ENCODE data around the gene PYGO2. TPM values are rescaled to one million over a fixed set of nuclear protein-coding genes. Genes with fewer than 3 reads are reported as not detected.

Gene PYGO2
- total RNA-seq, 1 experiment from 2014 or later, result 37.4 TPM

DNA sequence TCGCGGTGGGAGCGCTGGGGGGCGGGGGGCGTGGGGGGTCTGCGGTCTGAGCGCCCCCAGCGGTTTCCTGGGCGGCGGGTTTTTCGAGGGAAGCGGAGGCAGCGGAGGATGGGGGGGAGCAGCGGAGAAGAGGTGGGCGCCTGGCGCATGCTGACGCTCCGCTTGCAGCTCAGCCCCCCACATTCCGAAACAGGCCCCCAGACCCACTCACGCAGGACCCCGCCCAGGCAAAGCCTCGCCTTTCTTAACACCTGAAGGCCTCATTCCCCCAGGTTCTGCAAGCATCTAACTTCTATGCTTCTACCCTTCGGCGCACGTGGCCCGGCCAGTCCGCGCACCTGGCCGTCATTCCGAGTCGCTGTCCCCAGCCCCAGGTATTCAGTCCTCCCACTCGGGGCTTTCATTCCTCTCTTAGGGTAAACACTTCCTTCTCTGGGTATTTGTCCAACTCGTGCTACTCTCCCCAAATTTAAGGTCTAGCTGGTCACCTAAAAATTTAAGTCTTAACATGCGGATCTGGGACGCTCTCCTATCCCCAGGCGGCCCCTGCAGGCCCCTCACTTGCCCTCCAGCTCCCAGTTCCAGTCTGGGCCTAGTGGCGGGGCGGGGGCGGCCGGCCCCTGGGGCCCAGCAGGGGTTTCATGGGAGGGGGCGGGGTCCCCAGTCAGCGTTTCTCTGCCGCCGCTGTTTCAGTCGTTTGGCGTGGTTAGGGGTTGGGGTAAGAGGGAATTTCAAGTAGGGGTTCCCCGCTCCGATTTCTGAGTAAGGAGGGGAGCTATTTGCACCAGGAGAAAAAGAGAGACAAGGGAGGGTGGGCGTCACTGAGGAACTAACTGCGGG is 38.2 kb upstream of the PYGO2 start (continued):
- TF ChIP-seq TCF7 (CRISPR knock-in tag; IDR thresholded peaks at IDR 0.05; ENCODE audit: low read depth), result no peak
- TF ChIP-seq, protein P1, sequence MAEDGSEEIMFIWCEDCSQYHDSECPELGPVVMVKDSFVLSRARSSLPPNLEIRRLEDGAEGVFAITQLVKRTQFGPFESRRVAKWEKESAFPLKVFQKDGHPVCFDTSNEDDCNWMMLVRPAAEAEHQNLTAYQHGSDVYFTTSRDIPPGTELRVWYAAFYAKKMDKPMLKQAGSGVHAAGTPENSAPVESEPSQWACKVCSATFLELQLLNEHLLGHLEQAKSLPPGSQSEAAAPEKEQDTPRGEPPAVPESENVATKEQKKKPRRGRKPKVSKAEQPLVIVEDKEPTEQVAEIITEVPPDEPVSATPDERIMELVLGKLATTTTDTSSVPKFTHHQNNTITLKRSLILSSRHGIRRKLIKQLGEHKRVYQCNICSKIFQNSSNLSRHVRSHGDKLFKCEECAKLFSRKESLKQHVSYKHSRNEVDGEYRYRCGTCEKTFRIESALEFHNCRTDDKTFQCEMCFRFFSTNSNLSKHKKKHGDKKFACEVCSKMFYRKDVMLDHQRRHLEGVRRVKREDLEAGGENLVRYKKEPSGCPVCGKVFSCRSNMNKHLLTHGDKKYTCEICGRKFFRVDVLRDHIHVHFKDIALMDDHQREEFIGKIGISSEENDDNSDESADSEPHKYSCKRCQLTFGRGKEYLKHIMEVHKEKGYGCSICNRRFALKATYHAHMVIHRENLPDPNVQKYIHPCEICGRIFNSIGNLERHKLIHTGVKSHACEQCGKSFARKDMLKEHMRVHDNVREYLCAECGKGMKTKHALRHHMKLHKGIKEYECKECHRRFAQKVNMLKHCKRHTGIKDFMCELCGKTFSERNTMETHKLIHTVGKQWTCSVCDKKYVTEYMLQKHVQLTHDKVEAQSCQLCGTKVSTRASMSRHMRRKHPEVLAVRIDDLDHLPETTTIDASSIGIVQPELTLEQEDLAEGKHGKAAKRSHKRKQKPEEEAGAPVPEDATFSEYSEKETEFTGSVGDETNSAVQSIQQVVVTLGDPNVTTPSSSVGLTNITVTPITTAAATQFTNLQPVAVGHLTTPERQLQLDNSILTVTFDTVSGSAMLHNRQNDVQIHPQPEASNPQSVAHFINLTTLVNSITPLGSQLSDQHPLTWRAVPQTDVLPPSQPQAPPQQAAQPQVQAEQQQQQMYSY (CRISPR knock-in tag; IDR thresholded peaks at IDR 0.05), result peak; percentile 92

DNA sequence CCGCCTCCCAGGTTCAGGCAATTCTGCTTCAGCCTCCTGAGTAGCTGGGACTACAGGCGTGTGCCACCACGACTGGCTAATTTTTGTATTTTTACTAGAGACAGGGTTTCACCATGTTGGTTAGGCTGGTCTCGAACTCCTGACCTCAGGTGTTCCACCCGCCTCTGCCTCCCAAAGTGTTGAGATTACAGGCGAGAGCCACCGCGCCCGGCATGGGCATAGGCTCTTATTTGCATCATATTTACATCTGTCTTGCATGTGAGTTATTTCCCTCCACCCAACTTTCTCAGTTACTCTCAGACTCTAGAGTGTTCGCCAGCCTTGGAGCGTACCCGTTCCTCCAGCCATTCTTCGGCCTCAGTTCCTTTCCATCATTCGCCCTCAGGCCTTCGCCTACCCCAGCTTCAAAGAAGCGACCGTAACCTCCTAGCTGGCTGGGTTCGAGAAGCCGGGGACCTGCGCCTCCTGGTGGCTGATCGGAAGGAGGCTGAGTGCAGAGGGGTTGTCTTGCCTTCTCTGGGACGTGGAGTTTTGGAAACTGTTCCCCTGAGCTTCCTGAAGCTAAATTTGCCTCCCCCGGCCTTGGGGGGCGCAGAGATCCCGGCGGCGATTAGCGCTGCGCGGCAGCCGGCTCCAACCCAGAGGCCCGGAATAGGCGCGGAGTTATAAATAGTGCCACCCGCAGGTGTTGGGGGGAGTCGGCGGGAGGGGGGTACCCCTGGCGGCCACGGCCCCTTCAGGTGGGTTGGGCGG is 37.4 kb upstream of the PYGO2 start:
- ChIA-PET CTCF (interaction anchor here (0.6 to 10.3 kb wide), 42 partner anchors 9 to 439 kb away, joined by 3 to 176 read pairs (median 5); partner anchors contain the start of genes ADAM15, EFNA3, EFNA4 and FLAD1), POLR2A (interaction anchor here (0.6 to 13.0 kb wide), 12 partner anchors 9 to 195 kb away, joined by 3 to 176 read pairs (median 7); partner anchors contain the start of genes ADAM15, CKS1B, FLAD1 and PBXIP1)
- Mint-ChIP-seq H3K4me1 (peaks cover 17% of the 10 kb centered on the region), H3K27ac (peak overlapping the region; percentile 75; the same call in 1 of the 2 replicates), H3K27me3 (ENCODE audit: low read depth) (no peaks in the 10 kb centered on the region; the same call in 1 of the 2 replicates), H3K9me3 (no peaks in the 10 kb centered on the region), H3K4me3 (peak overlapping the region; percentile 88), H3K36me3 (no peaks in the 10 kb centered on the region)
- peak; percentile 11 for ATAC-seq
- peak; percentile 90 for DNase-seq (ENCODE audit: low spot score)
- TF ChIP-seq TCF7 (CRISPR knock-in tag; IDR thresholded peaks at IDR 0.05; ENCODE audit: low read depth) (no peak), RELA (CRISPR knock-in tag; IDR thresholded peaks at IDR 0.05; ENCODE audit: borderline replicate concordance) (no peak), NR2C2 (CRISPR knock-in tag; IDR thresholded peaks at IDR 0.05) (no peak), ETV6 (CRISPR knock-in tag; IDR thresholded peaks at IDR 0.05) (0 out of 2 replicates have a peak, but pooled peaks have one; percentile 4), NR1H2 (CRISPR knock-in tag; IDR thresholded peaks at IDR 0.05) (no peak), FOXK1 (CRISPR knock-in tag; IDR thresholded peaks at IDR 0.05) (no peak), EMX1 (CRISPR knock-in tag; IDR thresholded peaks at IDR 0.05) (no peak), MXD4 (CRISPR knock-in tag; IDR thresholded peaks at IDR 0.05; ENCODE audit: borderline replicate concordance) (no peak), ZNF423 (CRISPR knock-in tag; IDR thresholded peaks at IDR 0.05) (no peak), ZNF138 (CRISPR knock-in tag; conservative IDR thresholded peaks at IDR 0.05) (no peak)
- TF ChIP-seq, protein P2, sequence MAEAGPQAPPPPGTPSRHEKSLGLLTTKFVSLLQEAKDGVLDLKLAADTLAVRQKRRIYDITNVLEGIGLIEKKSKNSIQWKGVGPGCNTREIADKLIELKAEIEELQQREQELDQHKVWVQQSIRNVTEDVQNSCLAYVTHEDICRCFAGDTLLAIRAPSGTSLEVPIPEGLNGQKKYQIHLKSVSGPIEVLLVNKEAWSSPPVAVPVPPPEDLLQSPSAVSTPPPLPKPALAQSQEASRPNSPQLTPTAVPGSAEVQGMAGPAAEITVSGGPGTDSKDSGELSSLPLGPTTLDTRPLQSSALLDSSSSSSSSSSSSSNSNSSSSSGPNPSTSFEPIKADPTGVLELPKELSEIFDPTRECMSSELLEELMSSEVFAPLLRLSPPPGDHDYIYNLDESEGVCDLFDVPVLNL (CRISPR knock-in tag; IDR thresholded peaks at IDR 0.05; ENCODE audit: borderline replicate concordance, low read depth), result no peak
- TF ChIP-seq, protein P3, sequence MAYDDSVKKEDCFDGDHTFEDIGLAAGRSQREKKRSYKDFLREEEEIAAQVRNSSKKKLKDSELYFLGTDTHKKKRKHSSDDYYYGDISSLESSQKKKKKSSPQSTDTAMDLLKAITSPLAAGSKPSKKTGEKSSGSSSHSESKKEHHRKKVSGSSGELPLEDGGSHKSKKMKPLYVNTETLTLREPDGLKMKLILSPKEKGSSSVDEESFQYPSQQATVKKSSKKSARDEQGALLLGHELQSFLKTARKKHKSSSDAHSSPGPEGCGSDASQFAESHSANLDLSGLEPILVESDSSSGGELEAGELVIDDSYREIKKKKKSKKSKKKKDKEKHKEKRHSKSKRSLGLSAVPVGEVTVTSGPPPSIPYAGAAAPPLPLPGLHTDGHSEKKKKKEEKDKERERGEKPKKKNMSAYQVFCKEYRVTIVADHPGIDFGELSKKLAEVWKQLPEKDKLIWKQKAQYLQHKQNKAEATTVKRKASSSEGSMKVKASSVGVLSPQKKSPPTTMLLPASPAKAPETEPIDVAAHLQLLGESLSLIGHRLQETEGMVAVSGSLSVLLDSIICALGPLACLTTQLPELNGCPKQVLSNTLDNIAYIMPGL (CRISPR knock-in tag; IDR thresholded peaks at IDR 0.05), result peak; percentile 65
- TF ChIP-seq, protein P4, sequence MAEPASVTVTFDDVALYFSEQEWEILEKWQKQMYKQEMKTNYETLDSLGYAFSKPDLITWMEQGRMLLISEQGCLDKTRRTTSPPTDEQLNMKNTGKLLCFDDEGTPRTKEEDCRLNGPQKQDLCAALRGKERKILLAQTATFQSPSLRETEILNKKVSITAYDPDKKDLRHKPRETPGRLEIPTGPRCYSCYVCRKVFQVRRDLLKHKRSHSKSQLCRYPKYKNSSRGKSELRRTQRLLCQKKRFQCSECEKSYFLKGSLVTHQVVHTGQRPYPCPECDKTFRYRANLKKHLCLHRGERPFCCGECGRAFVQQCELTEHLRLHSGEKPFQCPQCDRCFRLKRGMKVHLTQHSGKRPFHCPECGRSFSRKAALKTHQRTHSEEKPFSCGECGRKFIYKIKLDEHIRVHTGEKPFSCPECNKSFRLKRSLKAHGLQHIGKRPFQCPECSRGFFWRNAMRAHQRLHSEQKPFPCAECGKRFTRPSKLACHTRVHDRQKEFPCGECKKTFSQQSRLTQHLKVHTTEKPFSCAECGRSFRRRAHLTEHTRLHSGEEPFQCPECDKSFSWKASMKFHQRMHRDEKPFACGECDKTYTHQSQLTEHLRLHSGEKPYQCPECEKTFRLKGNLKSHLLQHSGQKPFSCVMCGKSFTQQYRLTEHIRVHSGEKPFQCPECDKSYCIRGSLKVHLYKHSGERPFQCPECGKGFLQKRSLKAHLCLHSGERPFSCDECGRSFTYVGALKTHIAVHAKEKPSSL (CRISPR knock-in tag; conservative IDR thresholded peaks at IDR 0.05), result no peak
- TF ChIP-seq, protein P5, sequence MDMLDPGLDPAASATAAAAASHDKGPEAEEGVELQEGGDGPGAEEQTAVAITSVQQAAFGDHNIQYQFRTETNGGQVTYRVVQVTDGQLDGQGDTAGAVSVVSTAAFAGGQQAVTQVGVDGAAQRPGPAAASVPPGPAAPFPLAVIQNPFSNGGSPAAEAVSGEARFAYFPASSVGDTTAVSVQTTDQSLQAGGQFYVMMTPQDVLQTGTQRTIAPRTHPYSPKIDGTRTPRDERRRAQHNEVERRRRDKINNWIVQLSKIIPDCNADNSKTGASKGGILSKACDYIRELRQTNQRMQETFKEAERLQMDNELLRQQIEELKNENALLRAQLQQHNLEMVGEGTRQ (CRISPR knock-in tag; IDR thresholded peaks at IDR 0.05), result no peak
- TF ChIP-seq, protein P6, sequence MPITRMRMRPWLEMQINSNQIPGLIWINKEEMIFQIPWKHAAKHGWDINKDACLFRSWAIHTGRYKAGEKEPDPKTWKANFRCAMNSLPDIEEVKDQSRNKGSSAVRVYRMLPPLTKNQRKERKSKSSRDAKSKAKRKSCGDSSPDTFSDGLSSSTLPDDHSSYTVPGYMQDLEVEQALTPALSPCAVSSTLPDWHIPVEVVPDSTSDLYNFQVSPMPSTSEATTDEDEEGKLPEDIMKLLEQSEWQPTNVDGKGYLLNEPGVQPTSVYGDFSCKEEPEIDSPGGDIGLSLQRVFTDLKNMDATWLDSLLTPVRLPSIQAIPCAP (CRISPR knock-in tag; IDR thresholded peaks at IDR 0.05), result no peak
- TF ChIP-seq, protein P7, sequence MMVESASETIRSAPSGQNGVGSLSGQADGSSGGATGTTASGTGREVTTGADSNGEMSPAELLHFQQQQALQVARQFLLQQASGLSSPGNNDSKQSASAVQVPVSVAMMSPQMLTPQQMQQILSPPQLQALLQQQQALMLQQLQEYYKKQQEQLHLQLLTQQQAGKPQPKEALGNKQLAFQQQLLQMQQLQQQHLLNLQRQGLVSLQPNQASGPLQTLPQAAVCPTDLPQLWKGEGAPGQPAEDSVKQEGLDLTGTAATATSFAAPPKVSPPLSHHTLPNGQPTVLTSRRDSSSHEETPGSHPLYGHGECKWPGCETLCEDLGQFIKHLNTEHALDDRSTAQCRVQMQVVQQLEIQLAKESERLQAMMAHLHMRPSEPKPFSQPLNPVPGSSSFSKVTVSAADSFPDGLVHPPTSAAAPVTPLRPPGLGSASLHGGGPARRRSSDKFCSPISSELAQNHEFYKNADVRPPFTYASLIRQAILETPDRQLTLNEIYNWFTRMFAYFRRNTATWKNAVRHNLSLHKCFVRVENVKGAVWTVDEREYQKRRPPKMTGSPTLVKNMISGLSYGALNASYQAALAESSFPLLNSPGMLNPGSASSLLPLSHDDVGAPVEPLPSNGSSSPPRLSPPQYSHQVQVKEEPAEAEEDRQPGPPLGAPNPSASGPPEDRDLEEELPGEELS (CRISPR knock-in tag; IDR thresholded peaks at IDR 0.05), result no peak
- TF ChIP-seq, protein P8, sequence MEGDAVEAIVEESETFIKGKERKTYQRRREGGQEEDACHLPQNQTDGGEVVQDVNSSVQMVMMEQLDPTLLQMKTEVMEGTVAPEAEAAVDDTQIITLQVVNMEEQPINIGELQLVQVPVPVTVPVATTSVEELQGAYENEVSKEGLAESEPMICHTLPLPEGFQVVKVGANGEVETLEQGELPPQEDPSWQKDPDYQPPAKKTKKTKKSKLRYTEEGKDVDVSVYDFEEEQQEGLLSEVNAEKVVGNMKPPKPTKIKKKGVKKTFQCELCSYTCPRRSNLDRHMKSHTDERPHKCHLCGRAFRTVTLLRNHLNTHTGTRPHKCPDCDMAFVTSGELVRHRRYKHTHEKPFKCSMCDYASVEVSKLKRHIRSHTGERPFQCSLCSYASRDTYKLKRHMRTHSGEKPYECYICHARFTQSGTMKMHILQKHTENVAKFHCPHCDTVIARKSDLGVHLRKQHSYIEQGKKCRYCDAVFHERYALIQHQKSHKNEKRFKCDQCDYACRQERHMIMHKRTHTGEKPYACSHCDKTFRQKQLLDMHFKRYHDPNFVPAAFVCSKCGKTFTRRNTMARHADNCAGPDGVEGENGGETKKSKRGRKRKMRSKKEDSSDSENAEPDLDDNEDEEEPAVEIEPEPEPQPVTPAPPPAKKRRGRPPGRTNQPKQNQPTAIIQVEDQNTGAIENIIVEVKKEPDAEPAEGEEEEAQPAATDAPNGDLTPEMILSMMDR (IDR thresholded peaks at IDR 0.05), result peak; percentile 70; the same call in 1 of the 2 replicates

All from WTC11 (cell line).